Stomach (tissue), 4 donors: ENCODE measurements around the gene SOCS3.

Experiments used
- CTCF ChIP-seq, 7 experiments: fragments of 450-650 bp in 4 of 7; fragments of 200-600 bp in 3 of 7; sonication (generic) in 3 of 7; IDR thresholded peaks; one replicate each; pipeline ENCODE4 v1.5.1; 2016 to 2019; ENCODE audit warnings: antibody characterized with exemption in 7 of 7, control low read depth in 2 of 7, mild to moderate bottlenecking in 1 of 7
- POLR2AphosphoS5 ChIP-seq, 3 donors: sonication (generic); formaldehyde crosslinking; IDR thresholded peaks; one replicate each; pipeline ENCODE4 v1.6.1; 2016; ENCODE audit warnings: antibody characterized with exemption in 3 of 3

DNA sequence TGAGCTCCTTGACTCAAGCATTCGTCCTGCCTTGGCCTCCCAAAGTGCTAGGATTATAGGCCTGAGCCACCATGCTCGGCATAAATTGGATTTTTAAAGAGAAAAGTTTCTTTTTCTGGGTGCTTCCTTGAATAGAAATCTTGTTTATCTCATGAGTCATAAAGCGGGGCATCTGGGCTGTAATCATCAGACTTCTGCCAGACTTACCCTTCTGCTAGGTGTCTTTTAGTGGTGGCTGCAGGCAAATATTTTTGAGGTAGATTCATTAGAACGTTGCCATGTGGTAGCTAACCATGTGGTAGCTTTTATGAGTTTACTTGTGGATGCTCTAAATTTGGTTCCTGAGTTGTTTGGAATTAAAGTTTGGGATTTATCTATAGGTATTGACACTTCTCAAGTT, 32.0 kb upstream of the SOCS3 start:
- no peak for TF ChIP-seq POLR2AphosphoS5 (IDR thresholded peaks at IDR 0.05)
- no peak for TF ChIP-seq CTCF (IDR thresholded peaks at IDR 0.05)
